H9 (cell line): ENCODE results near the gene DDC. TPM values are rescaled to one million over a fixed set of nuclear protein-coding genes. Genes with fewer than 3 reads are reported as not detected.

Source experiments
- DNase-seq: peaks from one replicate; pipeline ENCODE4 v3.0.0-alpha.2; 2017
- H2AFZ ChIP-seq: one replicate; pipeline ENCODE4 v1.6.1; 2013; ENCODE audit warnings: mild to moderate bottlenecking, low read length, control low read depth, moderate library complexity
- H2AK5ac ChIP-seq: 2 replicates; pipeline ENCODE4 v1.6.1; 2013; ENCODE audit warnings: low read length, control low read depth, mixed read lengths; ENCODE audit not compliant: insufficient read length
- H2BK120ac ChIP-seq: one replicate; pipeline ENCODE4 v1.6.1; 2013; ENCODE audit warnings: low read depth, mild to moderate bottlenecking, low read length, control low read depth, inconsistent platforms; ENCODE audit not compliant: poor library complexity, severe bottlenecking
- H2BK12ac ChIP-seq: 2 replicates; pipeline ENCODE4 v1.6.1; 2013; ENCODE audit warnings: low read length, control low read depth, mixed read lengths, low read depth; ENCODE audit not compliant: insufficient read length
- H2BK15ac ChIP-seq: 2 replicates; pipeline ENCODE4 v1.6.1; 2013; ENCODE audit warnings: low read depth, low read length, control low read depth
- H2BK20ac ChIP-seq: one replicate; pipeline ENCODE4 v1.6.1; 2013; ENCODE audit warnings: low read depth, mild to moderate bottlenecking, low read length, control low read depth, inconsistent platforms; ENCODE audit not compliant: poor library complexity, severe bottlenecking
- H2BK5ac ChIP-seq: 2 replicates; pipeline ENCODE4 v1.6.1; 2013; ENCODE audit warnings: low read length, control low read depth, mixed read lengths; ENCODE audit not compliant: insufficient read length
- H3K14ac ChIP-seq: 2 replicates; pipeline ENCODE4 v1.6.1; 2013; ENCODE audit warnings: low read length, control low read depth; ENCODE audit not compliant: insufficient read depth
- H3K18ac ChIP-seq: 2 replicates; pipeline ENCODE4 v1.6.1; 2013; ENCODE audit warnings: low read depth, mild to moderate bottlenecking, mixed read lengths, low read length, control low read depth; ENCODE audit not compliant: insufficient read length
- H3K23ac ChIP-seq: 2 replicates; pipeline ENCODE4 v1.6.1; 2013; ENCODE audit warnings: low read length, control low read depth, mixed read lengths, low read depth; ENCODE audit not compliant: insufficient read length
- H3K23me2 ChIP-seq: 2 replicates; pipeline ENCODE4 v1.6.1; 2013; ENCODE audit warnings: low read depth, mild to moderate bottlenecking, mixed read lengths, low read length, control low read depth; ENCODE audit not compliant: insufficient read length, poor library complexity, severe bottlenecking
- H3K27ac ChIP-seq: 2 replicates; pipeline ENCODE4 v1.5.1; 2013; ENCODE audit warnings: low read length, control low read depth, mixed read lengths, low read depth; ENCODE audit not compliant: insufficient read length
- H3K27me3 ChIP-seq: 2 replicates; pipeline ENCODE4 v1.6.1; 2013; ENCODE audit warnings: low read length, control low read depth, inconsistent platforms; ENCODE audit not compliant: insufficient read depth
- H3K4ac ChIP-seq: 2 replicates; pipeline ENCODE4 v1.6.1; 2013; ENCODE audit warnings: low read depth, mild to moderate bottlenecking, control low read depth, inconsistent platforms, low read length, moderate library complexity
- H3K4me1 ChIP-seq: 2 replicates; pipeline ENCODE4 v1.6.1; 2013; ENCODE audit warnings: low read length, control low read depth, inconsistent platforms; ENCODE audit not compliant: insufficient read depth
- H3K4me2 ChIP-seq: 2 replicates; pipeline ENCODE4 v1.6.1; 2013; ENCODE audit warnings: low read length, control low read depth, mixed read lengths; ENCODE audit not compliant: insufficient read length, insufficient read depth
- H3K56ac ChIP-seq: 2 replicates; pipeline ENCODE4 v1.6.1; 2013; ENCODE audit warnings: low read depth, mild to moderate bottlenecking, mixed read lengths, low read length, control low read depth; ENCODE audit not compliant: insufficient read length
- H3K79me1 ChIP-seq: 2 replicates; pipeline ENCODE4 v1.6.1; 2013; ENCODE audit warnings: low read depth, mild to moderate bottlenecking, moderate library complexity, low read length, control low read depth, inconsistent platforms; ENCODE audit not compliant: insufficient read depth, poor library complexity, severe bottlenecking
- H3K79me2 ChIP-seq: 2 replicates; pipeline ENCODE4 v1.6.1; 2013; ENCODE audit warnings: low read length, control low read depth, inconsistent platforms; ENCODE audit not compliant: insufficient read depth
- H3K9ac ChIP-seq: 2 replicates; pipeline ENCODE4 v1.6.1; 2013; ENCODE audit warnings: low read length, control low read depth, mixed read lengths; ENCODE audit not compliant: insufficient read length; ENCODE audit errors: extremely low read depth
- H3K9me3 ChIP-seq: one replicate; pipeline ENCODE4 v1.6.1; 2013; ENCODE audit warnings: low read depth, low read length, inconsistent platforms; ENCODE audit not compliant: control insufficient read depth
- H3T11ph ChIP-seq: one replicate; pipeline ENCODE4 v1.6.1; 2013; ENCODE audit warnings: mild to moderate bottlenecking, low read length, control low read depth, inconsistent platforms
- H4K20me1 ChIP-seq: one replicate; pipeline ENCODE4 v1.6.1; 2013; ENCODE audit not compliant: control insufficient read depth, insufficient read length, insufficient read depth
- H4K5ac ChIP-seq: 2 replicates; pipeline ENCODE4 v1.6.1; 2013; ENCODE audit warnings: low read depth, mild to moderate bottlenecking, mixed read lengths, low read length, control low read depth; ENCODE audit not compliant: insufficient read length
- H4K8ac ChIP-seq: replicated peaks from 2 replicates; pipeline ENCODE4 v1.6.1; 2013; ENCODE audit warnings: low read length, control low read depth, mixed read lengths, low read depth; ENCODE audit not compliant: insufficient read length
- H4K91ac ChIP-seq: 2 replicates; pipeline ENCODE4 v1.6.1; 2013; ENCODE audit warnings: low read depth, mild to moderate bottlenecking, moderate library complexity, mixed read lengths, low read length, control low read depth; ENCODE audit not compliant: insufficient read length
- H3K27ac Mint-ChIP-seq, 3 experiments: 2 replicates in 2 of 3; 3 replicates in 1 of 3; pipeline ENCODE4 v1.8.0; 2020 to 2021; ENCODE audit warnings: mixed read lengths in 3 of 3, mild to moderate bottlenecking in 1 of 3, moderate library complexity in 1 of 3
- H3K27me3 Mint-ChIP-seq: 2 replicates; pipeline ENCODE4 v1.8.0; 2021; ENCODE audit warnings: low read depth, mild to moderate bottlenecking, moderate library complexity, mixed read lengths
- H3K36me3 Mint-ChIP-seq, 3 experiments: 2 replicates in 2 of 3; 3 replicates in 1 of 3; pipeline ENCODE4 v1.8.0; 2020 to 2021; ENCODE audit warnings: low read depth in 3 of 3, mixed read lengths in 3 of 3; ENCODE audit not compliant: insufficient read depth in 1 of 3
- H3K4me1 Mint-ChIP-seq, 2 experiments: 2 replicates each; pipeline ENCODE4 v1.8.0; 2020; ENCODE audit warnings: mixed read lengths in 2 of 2
- H3K4me3 Mint-ChIP-seq, 2 experiments: 2 replicates in 1 of 2; 3 replicates in 1 of 2; pipeline ENCODE4 v1.8.0; 2020 to 2021; ENCODE audit warnings: mild to moderate bottlenecking in 2 of 2, mixed read lengths in 2 of 2, moderate library complexity in 1 of 2
- H3K9me3 Mint-ChIP-seq, 2 experiments: 2 replicates in 1 of 2; 3 replicates in 1 of 2; pipeline ENCODE4 v1.8.0; 2020; ENCODE audit warnings: mild to moderate bottlenecking in 2 of 2, mixed read lengths in 2 of 2, moderate library complexity in 1 of 2
- WGBS: extraction: QIAGEN DNeasy Blood & Tissue Kit; methylation state at CpG from one replicate; pipeline ENCODE4 v1.1.7; 2013; ENCODE audit warnings: missing lambda C conversion rate, low lambda C conversion rate, mixed read lengths; ENCODE audit not compliant: insufficient read length; ENCODE audit errors: extremely low coverage; 5-methylcytosine and 5-hydroxymethylcytosine counted together
- total RNA-seq: library from RNA; stranded (reverse); gene quantifications from 2 replicates; pipeline ENCODE4 v1.2.1, GENCODE V29; 2021
- TF ChIP-seq, protein P1 (sequence below): fragments of 200-600 bp; sonication (generic); conservative IDR thresholded peaks from 3 replicates; pipeline ENCODE4 v1.8.0; 2021; ENCODE audit warnings: antibody characterized with exemption, mild to moderate bottlenecking

The DDC gene
- total RNA-seq, 1 experiment from 2014 or later, result not detected

DNA sequence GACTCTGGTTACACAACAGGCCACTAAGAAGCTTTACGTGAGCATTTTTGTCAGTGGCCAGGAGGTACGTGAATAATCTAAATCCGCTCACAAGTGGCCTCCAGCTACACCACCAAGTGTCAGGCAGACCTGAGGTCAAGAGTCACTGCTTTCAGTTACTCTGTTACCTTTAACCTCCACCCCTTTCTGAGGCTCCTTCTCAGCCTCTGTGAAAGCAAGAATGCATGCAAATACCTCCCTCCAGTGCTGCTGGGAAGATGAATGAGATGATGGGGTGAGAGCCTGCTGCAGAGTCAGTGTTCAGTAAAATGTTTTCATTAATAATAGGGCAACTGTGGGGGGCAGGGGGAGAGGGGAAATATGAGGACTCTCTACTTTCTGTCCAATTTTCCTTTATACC, 11.2 kb downstream of the DDC start:
- H3K23ac ChIP-seq, result no peak overlapping the region
- H3T11ph ChIP-seq, result no peak overlapping the region
- Mint-ChIP-seq H3K36me3 (no peaks in the 10 kb centered on the region), H3K4me3 (no peak overlapping the region), H3K9me3 (no peaks in the 10 kb centered on the region; a peak in 1 of 5 replicates), H3K27me3 (no peaks in the 10 kb centered on the region; the same call in 1 of the 2 replicates), H3K4me1 (peaks cover 20 to 37% of the 10 kb centered on the region in 2 experiments), H3K27ac (no peak overlapping the region; a peak in 1 of 7 replicates)
- no peak overlapping the region for H2BK12ac ChIP-seq
- H2BK20ac ChIP-seq, result no peak overlapping the region
- no peak overlapping the region for H4K5ac ChIP-seq
- H4K8ac ChIP-seq, result no peak overlapping the region
- H3K27ac ChIP-seq, result no peak overlapping the region
- H3K4me1 ChIP-seq, result peaks cover 3% of the 10 kb centered on the region; the same call in 1 of the 2 replicates
- no peaks in the 10 kb centered on the region for H3K27me3 ChIP-seq
- no CpG with 5 or more reads among the region's 3 CpGs for WGBS
- H3K14ac ChIP-seq, result no peak overlapping the region
- H3K4me2 ChIP-seq, result no peak overlapping the region
- H3K23me2 ChIP-seq, result no peaks in the 10 kb centered on the region
- no peak overlapping the region for H2BK5ac ChIP-seq
- H3K9me3 ChIP-seq, result no peaks in the 10 kb centered on the region
- H4K20me1 ChIP-seq, result no peaks in the 10 kb centered on the region
- H3K79me2 ChIP-seq, result no peaks in the 10 kb centered on the region
- H2BK120ac ChIP-seq, result no peak overlapping the region
- no peak overlapping the region for H3K56ac ChIP-seq
- H2AK5ac ChIP-seq, result no peak overlapping the region
- H3K9ac ChIP-seq, result no peak overlapping the region
- no peak overlapping the region for H3K18ac ChIP-seq
- TF ChIP-seq, protein P1, sequence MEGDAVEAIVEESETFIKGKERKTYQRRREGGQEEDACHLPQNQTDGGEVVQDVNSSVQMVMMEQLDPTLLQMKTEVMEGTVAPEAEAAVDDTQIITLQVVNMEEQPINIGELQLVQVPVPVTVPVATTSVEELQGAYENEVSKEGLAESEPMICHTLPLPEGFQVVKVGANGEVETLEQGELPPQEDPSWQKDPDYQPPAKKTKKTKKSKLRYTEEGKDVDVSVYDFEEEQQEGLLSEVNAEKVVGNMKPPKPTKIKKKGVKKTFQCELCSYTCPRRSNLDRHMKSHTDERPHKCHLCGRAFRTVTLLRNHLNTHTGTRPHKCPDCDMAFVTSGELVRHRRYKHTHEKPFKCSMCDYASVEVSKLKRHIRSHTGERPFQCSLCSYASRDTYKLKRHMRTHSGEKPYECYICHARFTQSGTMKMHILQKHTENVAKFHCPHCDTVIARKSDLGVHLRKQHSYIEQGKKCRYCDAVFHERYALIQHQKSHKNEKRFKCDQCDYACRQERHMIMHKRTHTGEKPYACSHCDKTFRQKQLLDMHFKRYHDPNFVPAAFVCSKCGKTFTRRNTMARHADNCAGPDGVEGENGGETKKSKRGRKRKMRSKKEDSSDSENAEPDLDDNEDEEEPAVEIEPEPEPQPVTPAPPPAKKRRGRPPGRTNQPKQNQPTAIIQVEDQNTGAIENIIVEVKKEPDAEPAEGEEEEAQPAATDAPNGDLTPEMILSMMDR, result no peak
- H4K91ac ChIP-seq, result no peak overlapping the region
- H2AFZ ChIP-seq, result no peak overlapping the region
- no peak overlapping the region for H2BK15ac ChIP-seq
- H3K79me1 ChIP-seq, result no peaks in the 10 kb centered on the region
- H3K4ac ChIP-seq, result no peak overlapping the region
- DNase-seq, result no peak
